ENCODE results near the gene MAPKBP1. TPM values are rescaled to one million over a fixed set of nuclear protein-coding genes. Genes with fewer than 3 reads are reported as not detected.

The MAPKBP1 gene
- total RNA-seq, 4 donors from 2014 or later = 22.1 to 54.6 (median 36.6) TPM

GRCh38 chr15:41825572-41826535 is 51.6 kb downstream of the MAPKBP1 start:
- TF ChIP-seq POLR2A (IDR thresholded peaks at IDR 0.05) (no peak), CTCF (IDR thresholded peaks at IDR 0.05) (no peak), EP300 (IDR thresholded peaks at IDR 0.05) (no peak)
- WGBS, 2 donors = 76 to 78% methylated on average over 12 to 13 of the region's 13 CpGs
- peak overlapping the region in 1 of 4 donors; percentile 20 for H3K27ac ChIP-seq
- H3K4me3 ChIP-seq = no peak overlapping the region
- no peaks in the 10 kb centered on the region for H3K27me3 ChIP-seq
- peaks cover 0 to 23% (median 7%) of the 10 kb centered on the region in 4 donors for H3K4me1 ChIP-seq
- H3K9me3 ChIP-seq = no peaks in the 10 kb centered on the region
- no peak for DNase-seq (ENCODE audit: low spot score in 2 of 2)
- H3K36me3 ChIP-seq = peaks cover 2 to 60% (median 8%) of the 10 kb centered on the region in 3 donors

GRCh38 chr15:41827290-41827879 is 53.1 kb downstream of the MAPKBP1 start:
- TF ChIP-seq CTCF (IDR thresholded peaks at IDR 0.05) (no peak), POLR2A (IDR thresholded peaks at IDR 0.05) (no peak), EP300 (IDR thresholded peaks at IDR 0.05) (no peak)
- H3K9me3 ChIP-seq = no peaks in the 10 kb centered on the region
- peaks cover 0 to 60% (median 0%) of the 10 kb centered on the region in 3 donors for H3K36me3 ChIP-seq
- H3K4me1 ChIP-seq = peaks cover 0 to 23% (median 7%) of the 10 kb centered on the region in 4 donors
- peak overlapping the region in 3 of 4 donors; percentile 72 to 96 (median 88) for H3K27ac ChIP-seq
- 6 to 8% methylated on average over 36 to 37 of the region's 37 CpGs for WGBS, 2 donors
- peak overlapping the region; percentile 58 to 88 (median 70) for H3K4me3 ChIP-seq
- no peaks in the 10 kb centered on the region for H3K27me3 ChIP-seq
- no peak for DNase-seq (ENCODE audit: low spot score in 2 of 2)

DNA sequence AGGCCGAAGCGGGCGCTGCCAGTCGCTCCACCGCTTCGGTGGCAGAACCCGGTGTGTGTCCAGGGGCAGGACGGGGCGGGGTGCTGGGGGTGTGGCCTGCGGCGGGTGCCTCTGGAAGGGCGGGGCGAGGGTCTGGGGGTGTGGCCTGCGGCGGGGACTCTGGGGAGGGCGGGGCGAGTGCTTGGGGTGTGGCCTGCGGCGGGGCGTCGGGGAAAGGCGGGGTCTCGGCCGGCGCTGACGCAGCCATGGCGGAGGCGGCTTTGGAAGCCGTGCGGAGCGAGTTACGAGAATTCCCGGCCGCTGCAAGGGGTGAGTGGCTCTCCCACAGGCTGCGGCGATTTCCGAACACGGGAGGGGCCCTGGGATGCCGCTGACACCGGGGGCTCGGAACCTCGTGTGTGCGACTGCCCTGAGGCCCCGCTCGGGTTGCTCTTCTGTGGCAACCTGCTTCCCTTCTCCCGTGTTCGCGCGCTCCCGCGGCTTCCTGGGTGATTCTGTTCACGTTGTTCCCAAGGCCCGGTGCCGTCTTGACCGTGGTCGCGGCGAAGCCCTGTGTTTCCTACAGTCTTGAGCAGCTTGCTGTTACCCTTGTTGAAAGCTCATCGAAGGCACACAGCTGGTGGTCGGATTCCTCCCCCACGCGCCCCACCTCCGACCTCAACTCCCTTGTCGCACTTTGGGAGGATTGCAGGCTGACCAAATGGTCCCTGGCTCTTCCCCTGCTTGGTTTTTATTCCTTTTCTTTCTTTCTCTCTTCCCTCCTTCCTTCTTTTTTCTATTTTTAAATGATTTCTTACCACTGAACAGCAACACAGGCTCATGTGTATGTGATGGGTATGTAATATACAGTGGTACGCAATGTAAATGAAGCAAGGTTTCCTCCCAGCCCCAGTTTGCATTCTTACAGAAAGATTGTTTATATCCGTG is 53.9 kb downstream of the MAPKBP1 start, which contains the start of gene JMJD7:
Gene JMJD7 (plus strand): TSS at position 213 of the 927 bp plus-strand sequence. CDS start 33 bp downstream, at position 246.
- TF ChIP-seq CTCF (IDR thresholded peaks at IDR 0.05) (peak in 2 of 5 experiments; percentile 23 to 24), EP300 (IDR thresholded peaks at IDR 0.05) (peak; percentile 49 to 93), POLR2A (IDR thresholded peaks at IDR 0.05) (peak; percentile 57 to 83)
- Histone ChIP-seq H3K9me3 (no peaks in the 10 kb centered on the region), H3K36me3 (peaks cover 0 to 60% (median 0%) of the 10 kb centered on the region in 3 donors), H3K4me1 (peaks cover 0 to 29% (median 7%) of the 10 kb centered on the region in 4 donors), H3K4me3 (peak within 1 kb of the TSS; percentile 58 to 88 (median 70)), H3K27me3 (no peaks in the 10 kb centered on the region), H3K27ac (peak within 1 kb of the TSS; percentile 74 to 96 (median 88))
- 0 to 1% methylated on average over 37 to 50 of the region's 66 CpGs for WGBS, 2 donors
- peak; percentile 87 to 93 for DNase-seq (ENCODE audit: low spot score in 2 of 2)

DNA sequence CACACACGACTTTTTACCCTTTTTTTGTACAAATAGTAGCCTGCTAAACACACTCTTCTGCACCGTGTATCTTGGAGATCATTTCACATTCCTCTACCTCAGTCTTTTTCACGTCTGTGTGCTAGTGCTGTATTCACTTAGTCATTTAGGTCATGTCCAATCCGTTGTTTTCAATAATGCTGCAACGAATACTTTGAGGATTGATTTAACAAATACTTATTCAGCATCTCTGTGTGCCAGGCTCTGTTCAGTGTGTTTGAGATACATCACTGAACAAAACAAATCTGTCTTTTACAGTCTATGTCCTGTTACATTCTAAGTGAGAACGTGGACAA is 54.5 kb downstream of the MAPKBP1 start:
- Histone ChIP-seq H3K9me3 (no peaks in the 10 kb centered on the region), H3K36me3 (peaks cover 0 to 53% (median 0%) of the 10 kb centered on the region in 3 donors), H3K4me3 (peak overlapping the region; percentile 56 to 88 (median 68)), H3K27me3 (no peaks in the 10 kb centered on the region), H3K4me1 (peaks cover 0 to 29% (median 7%) of the 10 kb centered on the region in 4 donors), H3K27ac (peak overlapping the region in 3 of 4 donors; percentile 74 to 96 (median 88))
- DNase-seq (ENCODE audit: low spot score in 2 of 2) = no peak
- TF ChIP-seq CTCF (IDR thresholded peaks at IDR 0.05) (no peak), POLR2A (IDR thresholded peaks at IDR 0.05) (no peak)
- 7 to 9% methylated on average over 6 of the region's 6 CpGs for WGBS, 2 donors
